K562 treated with DMSO at 1 percent for 48 hours (cell line): ENCODE results near the gene PLPP6. TPM values are rescaled to one million over a fixed set of nuclear protein-coding genes. Genes with fewer than 3 reads are reported as not detected.

ENCODE experiments used
- total RNA-seq: library from RNA; unstranded; fragments of 300-600 nt; gene quantifications from 2 replicates; pipeline ENCODE4 v1.2.3, GENCODE V29; 2022; ENCODE audit warnings: low replicate concordance; ENCODE audit errors: extremely low read depth

Gene PLPP6
- not detected in 2 replicates for total RNA-seq

GRCh38 chr9:4662108-4662988 is at the start of gene PLPP6:
PLPP6 (plus strand) TSS chr9:4662294; CDS start chr9:4662376, 82 bp downstream.

GRCh38 chr9:4666042-4666699 is 4.1 kb downstream of the PLPP6 start, which contains the start of gene SPATA6L:
SPATA6L (minus strand) TSS chr9:4666480; CDS start chr9:4666250, 230 bp downstream.

GRCh38 chr9:4679268-4680172 is 17.4 kb downstream of the PLPP6 start, which contains the start of gene CDC37L1:
CDC37L1 (plus strand) TSS chr9:4679569; CDS start chr9:4679768, 199 bp downstream.

Other genes starting within 250 kb of the PLPP6 start
- not detected in 2 replicates for gene SLC1A1, start 171.8 kb upstream of the PLPP6 start, total RNA-seq
- gene SPATA6L, start 4.2 kb downstream of the PLPP6 start, total RNA-seq, result not detected in 2 replicates
- not detected in 2 replicates for gene CDC37L1, start 17.3 kb downstream of the PLPP6 start, total RNA-seq
- not detected in 2 replicates for gene AK3, start 78.9 kb downstream of the PLPP6 start, total RNA-seq
- gene RCL1, start 130.7 kb downstream of the PLPP6 start, total RNA-seq, result not detected in 2 replicates